K562 (cell line): Measurements from ENCODE around the gene GALK2. TPM values are rescaled to one million over a fixed set of nuclear protein-coding genes. Genes with fewer than 3 reads are reported as not detected.

Experiments
- CBFA2T2 ChIP-seq: fragments of 450-650 bp; conservative IDR thresholded peaks from 2 replicates; pipeline ENCODE4 v1.6.1; 2017; ENCODE audit warnings: mild to moderate bottlenecking
- CXXC5 ChIP-seq: fragments of 250-450 bp; sonication (Bioruptor Pico); IDR thresholded peaks from 2 replicates; pipeline ENCODE4 v1.8.0; 2022; ENCODE audit warnings: inconsistent platforms, mild to moderate bottlenecking, moderate library complexity
- LCOR ChIP-seq: sonication (generic); formaldehyde crosslinking; IDR thresholded peaks from 2 replicates; pipeline ENCODE4 v1.8.0; 2022; ENCODE audit warnings: mild to moderate bottlenecking, missing genetic modification reagents
- MAFF ChIP-seq: IDR thresholded peaks from 2 replicates; pipeline ENCODE4 v1.6.1; 2012; ENCODE audit warnings: low read length, improper control_type of control experiment
- PCBP1 ChIP-seq: fragments of 200-400 bp; formaldehyde crosslinking; IDR thresholded peaks from 2 replicates; pipeline ENCODE4 v1.6.1; 2018; ENCODE audit warnings: mild to moderate bottlenecking, low read depth, low read length; ENCODE audit not compliant: poor library complexity, severe bottlenecking
- PML ChIP-seq: IDR thresholded peaks from 2 replicates; pipeline ENCODE4 v1.6.1; 2012; ENCODE audit warnings: low read length, inconsistent platforms
- RB1 ChIP-seq: fragments of 450-650 bp; IDR thresholded peaks from 2 replicates; pipeline ENCODE4 v1.6.1; 2017; ENCODE audit warnings: low read depth, mild to moderate bottlenecking
- STAT5A ChIP-seq: IDR thresholded peaks from 2 replicates; pipeline ENCODE4 v1.6.1; 2012; ENCODE audit warnings: low read length, inconsistent platforms, borderline replicate concordance
- ZNF232 ChIP-seq: sonication (generic); formaldehyde crosslinking; IDR thresholded peaks from 2 replicates; pipeline ENCODE4 v1.8.0; 2022; ENCODE audit warnings: mild to moderate bottlenecking, missing genetic modification reagents
- ZNF384 ChIP-seq: IDR thresholded peaks from 2 replicates; pipeline ENCODE4 v1.6.1; 2012; ENCODE audit warnings: low read depth, low read length, improper control_type of control experiment
- ZSCAN32 ChIP-seq: fragments of 450-650 bp; formaldehyde crosslinking; IDR thresholded peaks from 2 replicates; pipeline ENCODE4 v1.4.0; 2020; ENCODE audit warnings: mild to moderate bottlenecking, moderate library complexity
- polyA plus RNA-seq, 8 experiments: library from polyadenylated mRNA; depleted of rRNA in 4 of 8; stranded (reverse) in 5 of 8; unstranded in 3 of 8; fragments of >200 nt; fragmentation: Nextera tagmentation in 2 of 8; fragmentation: Illumina TruSeq in 1 of 8; extraction: Ambion mirVana in 2 of 8; extraction: Trizol in 1 of 8; gene quantifications; 2 replicates each; pipeline versions ENCODE4 v1.2.1 to v1.2.3, GENCODE V29; 2011 to 2014; ENCODE audit warnings: inconsistent platforms in 1 of 8, missing spikeins in 1 of 8
- total RNA-seq, 7 experiments: library from RNA; depleted of rRNA in 6 of 7; stranded (reverse); fragments of >200 nt in 6 of 7; fragmentation: Illumina TruSeq in 2 of 7; extraction: Trizol in 2 of 7; gene quantifications; 2 replicates each; pipeline versions ENCODE4 v1.2.1 to v1.2.3, GENCODE V29; 2011 to 2021; ENCODE audit warnings: low replicate concordance in 1 of 7
- TF ChIP-seq, protein P1 (sequence below): sonication (generic); formaldehyde crosslinking; IDR thresholded peaks from 2 replicates; pipeline ENCODE4 v1.8.0; 2023; ENCODE audit warnings: mild to moderate bottlenecking, missing genetic modification reagents
- TF ChIP-seq, protein P2 (sequence below): fragments of 200-600 bp; sonication (generic); IDR thresholded peaks from one replicate; pipeline ENCODE4 v1.6.1; 2012; ENCODE audit warnings: mild to moderate bottlenecking, low read depth, low read length, inconsistent platforms

GALK2 gene
- total and polyA plus RNA-seq, 9 of the 15 experiments (the other 6 are each of a cell fraction or from before 2014, with no cell fraction given), result 32.8 to 82.0 (median 54.4) TPM

DNA sequence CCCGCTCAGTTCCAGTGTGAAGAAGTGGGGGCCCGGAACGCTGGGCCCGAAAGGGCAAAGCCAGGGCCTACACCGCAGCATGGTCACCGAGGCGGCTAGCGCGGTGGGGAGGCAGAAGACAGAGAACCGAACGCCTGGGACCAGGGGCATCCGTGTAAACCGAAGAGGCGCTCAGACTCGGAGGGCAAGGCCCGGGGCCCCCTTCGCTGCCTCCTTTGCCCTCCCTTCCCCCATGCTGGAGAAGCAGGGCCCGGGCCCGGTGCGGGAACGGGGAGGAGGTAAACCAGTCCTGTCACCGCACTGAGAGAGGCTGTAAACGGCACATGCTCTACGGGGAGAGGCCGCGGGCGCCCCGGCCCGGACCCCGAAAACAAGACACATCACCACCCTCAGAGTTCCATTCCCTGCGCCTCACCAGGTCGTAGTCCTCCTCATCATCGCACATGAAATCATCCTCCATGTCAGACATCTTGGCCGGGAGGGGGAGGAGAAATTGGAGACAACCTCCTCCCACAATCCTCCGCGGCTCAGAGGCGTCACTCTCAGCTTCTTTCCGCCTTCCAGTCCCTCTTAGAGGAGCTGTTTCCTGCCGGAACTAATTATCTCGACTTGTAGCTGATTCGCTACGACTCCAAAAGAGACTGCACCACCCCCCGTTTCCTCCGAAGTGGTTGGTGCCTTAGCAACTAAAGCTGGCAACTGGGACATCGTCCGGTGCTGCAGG is 14.8 kb upstream of the GALK2 start, which contains the start of gene COPS2 (continued):
- TF ChIP-seq, protein P1, sequence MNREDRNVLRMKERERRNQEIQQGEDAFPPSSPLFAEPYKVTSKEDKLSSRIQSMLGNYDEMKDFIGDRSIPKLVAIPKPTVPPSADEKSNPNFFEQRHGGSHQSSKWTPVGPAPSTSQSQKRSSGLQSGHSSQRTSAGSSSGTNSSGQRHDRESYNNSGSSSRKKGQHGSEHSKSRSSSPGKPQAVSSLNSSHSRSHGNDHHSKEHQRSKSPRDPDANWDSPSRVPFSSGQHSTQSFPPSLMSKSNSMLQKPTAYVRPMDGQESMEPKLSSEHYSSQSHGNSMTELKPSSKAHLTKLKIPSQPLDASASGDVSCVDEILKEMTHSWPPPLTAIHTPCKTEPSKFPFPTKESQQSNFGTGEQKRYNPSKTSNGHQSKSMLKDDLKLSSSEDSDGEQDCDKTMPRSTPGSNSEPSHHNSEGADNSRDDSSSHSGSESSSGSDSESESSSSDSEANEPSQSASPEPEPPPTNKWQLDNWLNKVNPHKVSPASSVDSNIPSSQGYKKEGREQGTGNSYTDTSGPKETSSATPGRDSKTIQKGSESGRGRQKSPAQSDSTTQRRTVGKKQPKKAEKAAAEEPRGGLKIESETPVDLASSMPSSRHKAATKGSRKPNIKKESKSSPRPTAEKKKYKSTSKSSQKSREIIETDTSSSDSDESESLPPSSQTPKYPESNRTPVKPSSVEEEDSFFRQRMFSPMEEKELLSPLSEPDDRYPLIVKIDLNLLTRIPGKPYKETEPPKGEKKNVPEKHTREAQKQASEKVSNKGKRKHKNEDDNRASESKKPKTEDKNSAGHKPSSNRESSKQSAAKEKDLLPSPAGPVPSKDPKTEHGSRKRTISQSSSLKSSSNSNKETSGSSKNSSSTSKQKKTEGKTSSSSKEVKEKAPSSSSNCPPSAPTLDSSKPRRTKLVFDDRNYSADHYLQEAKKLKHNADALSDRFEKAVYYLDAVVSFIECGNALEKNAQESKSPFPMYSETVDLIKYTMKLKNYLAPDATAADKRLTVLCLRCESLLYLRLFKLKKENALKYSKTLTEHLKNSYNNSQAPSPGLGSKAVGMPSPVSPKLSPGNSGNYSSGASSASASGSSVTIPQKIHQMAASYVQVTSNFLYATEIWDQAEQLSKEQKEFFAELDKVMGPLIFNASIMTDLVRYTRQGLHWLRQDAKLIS (CRISPR knock-in tag), result peak; percentile 54
- TF ChIP-seq CBFA2T2 (no peak), CXXC5 (CRISPR knock-in tag) (peak; percentile 41), ZSCAN32 (no peak), MAFF (0 out of 2 replicates have a peak, but pooled peaks have one; percentile 26), STAT5A (peak; percentile 43; the same call in 1 of the 2 replicates), PCBP1 (peak; percentile 27), PML (peak; percentile 66; the same call in 1 of the 2 replicates), LCOR (CRISPR knock-in tag) (peak; percentile 89), RB1 (peak; percentile 96), ZNF384 (peak; percentile 46; the same call in 1 of the 2 replicates), ZNF232 (CRISPR knock-in tag) (0 out of 2 replicates have a peak, but pooled peaks have one; percentile 21)
- TF ChIP-seq, protein P2, sequence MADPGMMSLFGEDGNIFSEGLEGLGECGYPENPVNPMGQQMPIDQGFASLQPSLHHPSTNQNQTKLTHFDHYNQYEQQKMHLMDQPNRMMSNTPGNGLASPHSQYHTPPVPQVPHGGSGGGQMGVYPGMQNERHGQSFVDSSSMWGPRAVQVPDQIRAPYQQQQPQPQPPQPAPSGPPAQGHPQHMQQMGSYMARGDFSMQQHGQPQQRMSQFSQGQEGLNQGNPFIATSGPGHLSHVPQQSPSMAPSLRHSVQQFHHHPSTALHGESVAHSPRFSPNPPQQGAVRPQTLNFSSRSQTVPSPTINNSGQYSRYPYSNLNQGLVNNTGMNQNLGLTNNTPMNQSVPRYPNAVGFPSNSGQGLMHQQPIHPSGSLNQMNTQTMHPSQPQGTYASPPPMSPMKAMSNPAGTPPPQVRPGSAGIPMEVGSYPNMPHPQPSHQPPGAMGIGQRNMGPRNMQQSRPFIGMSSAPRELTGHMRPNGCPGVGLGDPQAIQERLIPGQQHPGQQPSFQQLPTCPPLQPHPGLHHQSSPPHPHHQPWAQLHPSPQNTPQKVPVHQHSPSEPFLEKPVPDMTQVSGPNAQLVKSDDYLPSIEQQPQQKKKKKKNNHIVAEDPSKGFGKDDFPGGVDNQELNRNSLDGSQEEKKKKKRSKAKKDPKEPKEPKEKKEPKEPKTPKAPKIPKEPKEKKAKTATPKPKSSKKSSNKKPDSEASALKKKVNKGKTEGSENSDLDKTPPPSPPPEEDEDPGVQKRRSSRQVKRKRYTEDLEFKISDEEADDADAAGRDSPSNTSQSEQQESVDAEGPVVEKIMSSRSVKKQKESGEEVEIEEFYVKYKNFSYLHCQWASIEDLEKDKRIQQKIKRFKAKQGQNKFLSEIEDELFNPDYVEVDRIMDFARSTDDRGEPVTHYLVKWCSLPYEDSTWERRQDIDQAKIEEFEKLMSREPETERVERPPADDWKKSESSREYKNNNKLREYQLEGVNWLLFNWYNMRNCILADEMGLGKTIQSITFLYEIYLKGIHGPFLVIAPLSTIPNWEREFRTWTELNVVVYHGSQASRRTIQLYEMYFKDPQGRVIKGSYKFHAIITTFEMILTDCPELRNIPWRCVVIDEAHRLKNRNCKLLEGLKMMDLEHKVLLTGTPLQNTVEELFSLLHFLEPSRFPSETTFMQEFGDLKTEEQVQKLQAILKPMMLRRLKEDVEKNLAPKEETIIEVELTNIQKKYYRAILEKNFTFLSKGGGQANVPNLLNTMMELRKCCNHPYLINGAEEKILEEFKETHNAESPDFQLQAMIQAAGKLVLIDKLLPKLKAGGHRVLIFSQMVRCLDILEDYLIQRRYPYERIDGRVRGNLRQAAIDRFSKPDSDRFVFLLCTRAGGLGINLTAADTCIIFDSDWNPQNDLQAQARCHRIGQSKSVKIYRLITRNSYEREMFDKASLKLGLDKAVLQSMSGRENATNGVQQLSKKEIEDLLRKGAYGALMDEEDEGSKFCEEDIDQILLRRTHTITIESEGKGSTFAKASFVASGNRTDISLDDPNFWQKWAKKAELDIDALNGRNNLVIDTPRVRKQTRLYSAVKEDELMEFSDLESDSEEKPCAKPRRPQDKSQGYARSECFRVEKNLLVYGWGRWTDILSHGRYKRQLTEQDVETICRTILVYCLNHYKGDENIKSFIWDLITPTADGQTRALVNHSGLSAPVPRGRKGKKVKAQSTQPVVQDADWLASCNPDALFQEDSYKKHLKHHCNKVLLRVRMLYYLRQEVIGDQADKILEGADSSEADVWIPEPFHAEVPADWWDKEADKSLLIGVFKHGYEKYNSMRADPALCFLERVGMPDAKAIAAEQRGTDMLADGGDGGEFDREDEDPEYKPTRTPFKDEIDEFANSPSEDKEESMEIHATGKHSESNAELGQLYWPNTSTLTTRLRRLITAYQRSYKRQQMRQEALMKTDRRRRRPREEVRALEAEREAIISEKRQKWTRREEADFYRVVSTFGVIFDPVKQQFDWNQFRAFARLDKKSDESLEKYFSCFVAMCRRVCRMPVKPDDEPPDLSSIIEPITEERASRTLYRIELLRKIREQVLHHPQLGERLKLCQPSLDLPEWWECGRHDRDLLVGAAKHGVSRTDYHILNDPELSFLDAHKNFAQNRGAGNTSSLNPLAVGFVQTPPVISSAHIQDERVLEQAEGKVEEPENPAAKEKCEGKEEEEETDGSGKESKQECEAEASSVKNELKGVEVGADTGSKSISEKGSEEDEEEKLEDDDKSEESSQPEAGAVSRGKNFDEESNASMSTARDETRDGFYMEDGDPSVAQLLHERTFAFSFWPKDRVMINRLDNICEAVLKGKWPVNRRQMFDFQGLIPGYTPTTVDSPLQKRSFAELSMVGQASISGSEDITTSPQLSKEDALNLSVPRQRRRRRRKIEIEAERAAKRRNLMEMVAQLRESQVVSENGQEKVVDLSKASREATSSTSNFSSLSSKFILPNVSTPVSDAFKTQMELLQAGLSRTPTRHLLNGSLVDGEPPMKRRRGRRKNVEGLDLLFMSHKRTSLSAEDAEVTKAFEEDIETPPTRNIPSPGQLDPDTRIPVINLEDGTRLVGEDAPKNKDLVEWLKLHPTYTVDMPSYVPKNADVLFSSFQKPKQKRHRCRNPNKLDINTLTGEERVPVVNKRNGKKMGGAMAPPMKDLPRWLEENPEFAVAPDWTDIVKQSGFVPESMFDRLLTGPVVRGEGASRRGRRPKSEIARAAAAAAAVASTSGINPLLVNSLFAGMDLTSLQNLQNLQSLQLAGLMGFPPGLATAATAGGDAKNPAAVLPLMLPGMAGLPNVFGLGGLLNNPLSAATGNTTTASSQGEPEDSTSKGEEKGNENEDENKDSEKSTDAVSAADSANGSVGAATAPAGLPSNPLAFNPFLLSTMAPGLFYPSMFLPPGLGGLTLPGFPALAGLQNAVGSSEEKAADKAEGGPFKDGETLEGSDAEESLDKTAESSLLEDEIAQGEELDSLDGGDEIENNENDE, result no peak
